ENCODE data around the gene EPHX1. TPM values are rescaled to one million over a fixed set of nuclear protein-coding genes. Genes with fewer than 3 reads are reported as not detected.

Gene EPHX1
- total and polyA plus RNA-seq, 2 donors (not counting 1 experiment from before 2014, with no cell fraction given), result 0.75 to 4.2 TPM

- no peak overlapping the region for H3K4me3 ChIP-seq (ENCODE audit: control extremely low read depth in 1 of 5, extremely low read depth in 1 of 5, insufficient read depth in 1 of 5, low read depth in 2 of 5, low read length in 4 of 5)
- H3K79me2 ChIP-seq (ENCODE audit: control insufficient read depth, insufficient read depth, low read length), result no peaks in the 10 kb centered on the region
- Mint-ChIP-seq H3K4me1 (peaks cover 8% of the 10 kb centered on the region), H3K9me3 (ENCODE audit: insufficient read depth) (no peaks in the 10 kb centered on the region), H3K27ac (no peak overlapping the region), H3K27me3 (peaks cover 3% of the 10 kb centered on the region), H3K4me3 (no peak overlapping the region)
- POLR2A ChIA-PET, result interaction anchor here (0.6 kb wide), 1 partner anchor 42 kb away, joined by 4 read pairs; no protein-coding TSS in a partner anchor
- H3K36me3 ChIP-seq (replicated peaks in 1 of 2; ENCODE audit: control extremely low read depth in 1 of 2, control insufficient read depth in 1 of 2, extremely low read depth in 1 of 2, insufficient read depth in 2 of 2, low read length in 1 of 2), result no peaks in the 10 kb centered on the region
- WGBS (ENCODE audit: insufficient coverage), result 100% methylated on average over 5 of the region's 6 CpGs
- no peak for DNase-seq
- H3K4me2 ChIP-seq (replicated peaks; ENCODE audit: low read depth, low read length, poor library complexity, severe bottlenecking), result no peak overlapping the region
- H4K20me1 ChIP-seq (ENCODE audit: control insufficient read depth, insufficient read depth, low read length, poor library complexity, severe bottlenecking), result no peaks in the 10 kb centered on the region
- no peak for ATAC-seq (ENCODE audit: low read depth)
- no peak overlapping the region for H3K9ac ChIP-seq (ENCODE audit: low read length)
- peaks cover 5 to 8% of the 10 kb centered on the region in 2 donors for H3K4me1 ChIP-seq (ENCODE audit: control insufficient read depth in 2 of 2, insufficient read depth in 2 of 2, low read length in 2 of 2)
- intact Hi-C loops (cut with micrococcal nuclease), result no loop called here
- CTCF ChIA-PET, result no interaction called here
- no peaks in the 10 kb centered on the region for H3K9me3 ChIP-seq (ENCODE audit: control extremely low read depth in 1 of 3, control insufficient read depth in 2 of 3, insufficient read depth in 1 of 3, low read length in 2 of 3)
- H2AFZ ChIP-seq (ENCODE audit: insufficient read depth, low read depth, low read length, poor library complexity, severe bottlenecking), result no peak overlapping the region
- H3K27me3 ChIP-seq (replicated peaks in 1 of 4; ENCODE audit: control extremely low read depth in 1 of 4, control insufficient read depth in 3 of 4, insufficient read depth in 4 of 4, low read length in 3 of 4), result no peaks in the 10 kb centered on the region
- no peak for TF ChIP-seq EZH2 (IDR thresholded peaks at IDR 0.05; ENCODE audit: borderline replicate concordance, insufficient read depth, low read depth, low read length, poor library complexity, severe bottlenecking)
- TF ChIP-seq, protein P1, sequence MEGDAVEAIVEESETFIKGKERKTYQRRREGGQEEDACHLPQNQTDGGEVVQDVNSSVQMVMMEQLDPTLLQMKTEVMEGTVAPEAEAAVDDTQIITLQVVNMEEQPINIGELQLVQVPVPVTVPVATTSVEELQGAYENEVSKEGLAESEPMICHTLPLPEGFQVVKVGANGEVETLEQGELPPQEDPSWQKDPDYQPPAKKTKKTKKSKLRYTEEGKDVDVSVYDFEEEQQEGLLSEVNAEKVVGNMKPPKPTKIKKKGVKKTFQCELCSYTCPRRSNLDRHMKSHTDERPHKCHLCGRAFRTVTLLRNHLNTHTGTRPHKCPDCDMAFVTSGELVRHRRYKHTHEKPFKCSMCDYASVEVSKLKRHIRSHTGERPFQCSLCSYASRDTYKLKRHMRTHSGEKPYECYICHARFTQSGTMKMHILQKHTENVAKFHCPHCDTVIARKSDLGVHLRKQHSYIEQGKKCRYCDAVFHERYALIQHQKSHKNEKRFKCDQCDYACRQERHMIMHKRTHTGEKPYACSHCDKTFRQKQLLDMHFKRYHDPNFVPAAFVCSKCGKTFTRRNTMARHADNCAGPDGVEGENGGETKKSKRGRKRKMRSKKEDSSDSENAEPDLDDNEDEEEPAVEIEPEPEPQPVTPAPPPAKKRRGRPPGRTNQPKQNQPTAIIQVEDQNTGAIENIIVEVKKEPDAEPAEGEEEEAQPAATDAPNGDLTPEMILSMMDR (IDR thresholded peaks at IDR 0.05), result no peak
- no peak overlapping the region for H3K27ac ChIP-seq (ENCODE audit: low read length in 2 of 2)
Observed at GRCh38 chr1:225765982-225766674, 43.8 kb upstream of the EPHX1 start.

GRCh38 chr1:225766967-225767633 is 42.8 kb upstream of the EPHX1 start:
- 93% methylated on average over 7 of the region's 8 CpGs for WGBS (ENCODE audit: insufficient coverage)
- no peaks in the 10 kb centered on the region for H3K36me3 ChIP-seq (replicated peaks in 1 of 2; ENCODE audit: control extremely low read depth in 1 of 2, control insufficient read depth in 1 of 2, extremely low read depth in 1 of 2, insufficient read depth in 2 of 2, low read length in 1 of 2)
- no peak overlapping the region for H3K4me3 Mint-ChIP-seq
- no peak overlapping the region for H3K27ac Mint-ChIP-seq
- ATAC-seq (ENCODE audit: low read depth) (no peak), DNase-seq (no peak)
- no peaks in the 10 kb centered on the region for H3K9me3 ChIP-seq (ENCODE audit: control extremely low read depth in 1 of 3, control insufficient read depth in 2 of 3, insufficient read depth in 1 of 3, low read length in 2 of 3)
- no peak overlapping the region for H3K9ac ChIP-seq (ENCODE audit: low read length)
- ChIA-PET POLR2A (no interaction called here), CTCF (no interaction called here)
- H3K4me1 Mint-ChIP-seq, result peaks cover 11% of the 10 kb centered on the region
- no peak overlapping the region for H3K4me3 ChIP-seq (ENCODE audit: control extremely low read depth in 1 of 5, extremely low read depth in 1 of 5, insufficient read depth in 1 of 5, low read depth in 2 of 5, low read length in 4 of 5)
- H3K27me3 ChIP-seq (replicated peaks in 1 of 4; ENCODE audit: control extremely low read depth in 1 of 4, control insufficient read depth in 3 of 4, insufficient read depth in 4 of 4, low read length in 3 of 4), result no peaks in the 10 kb centered on the region
- TF ChIP-seq, protein P1 (IDR thresholded peaks at IDR 0.05), result no peak
- no peak for TF ChIP-seq EZH2 (IDR thresholded peaks at IDR 0.05; ENCODE audit: borderline replicate concordance, insufficient read depth, low read depth, low read length, poor library complexity, severe bottlenecking)
- H4K20me1 ChIP-seq (ENCODE audit: control insufficient read depth, insufficient read depth, low read length, poor library complexity, severe bottlenecking), result no peaks in the 10 kb centered on the region
- no peaks in the 10 kb centered on the region for H3K79me2 ChIP-seq (ENCODE audit: control insufficient read depth, insufficient read depth, low read length)
- H3K27ac ChIP-seq (ENCODE audit: low read length in 2 of 2), result no peak overlapping the region
- no peaks in the 10 kb centered on the region for H3K9me3 Mint-ChIP-seq (ENCODE audit: insufficient read depth)
- intact Hi-C loops (cut with micrococcal nuclease), result no loop called here
- H3K4me1 ChIP-seq (ENCODE audit: control insufficient read depth in 2 of 2, insufficient read depth in 2 of 2, low read length in 2 of 2), result peaks cover 5 to 8% of the 10 kb centered on the region in 2 donors
- H2AFZ ChIP-seq (ENCODE audit: insufficient read depth, low read depth, low read length, poor library complexity, severe bottlenecking), result no peak overlapping the region
- H3K4me2 ChIP-seq (replicated peaks; ENCODE audit: low read depth, low read length, poor library complexity, severe bottlenecking), result no peak overlapping the region
- H3K27me3 Mint-ChIP-seq, result peaks cover 3% of the 10 kb centered on the region
